ENCODE measurements around the gene E2F2.

The E2F2 gene

GRCh38 chr1:23559136-23559984 is 28.3 kb upstream of the E2F2 start, which contains the start of gene ID3 (continued):
- TF ChIP-seq ZBTB26 (tag by site-specific recombination; optimal IDR thresholded peaks at IDR 0.05) (peak; percentile 89), ZNF660 (tag by site-specific recombination; IDR thresholded peaks at IDR 0.05) (peak; percentile 60; the same call in 1 of the 2 replicates), ZEB2 (tag by site-specific recombination; IDR thresholded peaks at IDR 0.05) (peak; percentile 48), EGR2 (tag by site-specific recombination; IDR thresholded peaks at IDR 0.05; ENCODE audit: low read depth) (peak; percentile 51; the same call in 1 of the 2 replicates), ZIC2 (tag by site-specific recombination; IDR thresholded peaks at IDR 0.05) (peak; percentile 42; the same call in 1 of the 2 replicates), ZNF76 (tag by site-specific recombination; IDR thresholded peaks at IDR 0.05; ENCODE audit: borderline replicate concordance, low read depth) (peak; percentile 40; the same call in 1 of the 2 replicates), KLF9 (tag by site-specific recombination; IDR thresholded peaks at IDR 0.05; ENCODE audit: low read depth) (peak; percentile 86), ZNF341 (tag by site-specific recombination; IDR thresholded peaks at IDR 0.05; ENCODE audit: low read depth) (0 out of 2 replicates have a peak, but pooled peaks have one; percentile 38), ZNF335 (tag by site-specific recombination; conservative IDR thresholded peaks at IDR 0.05) (peak; percentile 92), ZFP69B (tag by site-specific recombination; IDR thresholded peaks at IDR 0.05) (peak; percentile 24; the same call in 1 of the 2 replicates), MEIS1 (CRISPR knock-in tag; IDR thresholded peaks at IDR 0.05; ENCODE audit: borderline replicate concordance) (no peak), KLF10 (tag by site-specific recombination; IDR thresholded peaks at IDR 0.05) (peak; percentile 58), ZNF24 (tag by site-specific recombination; IDR thresholded peaks at IDR 0.05) (peak; percentile 32; the same call in 1 of the 2 replicates), ZBTB11 (tag by site-specific recombination; conservative IDR thresholded peaks at IDR 0.05; ENCODE audit: low read depth) (peak; percentile 22; the same call in 1 of the 2 replicates), ZNF501 (tag by site-specific recombination; IDR thresholded peaks at IDR 0.05) (peak; percentile 30; the same call in 1 of the 2 replicates), INSM2 (tag by site-specific recombination; IDR thresholded peaks at IDR 0.05) (0 out of 2 replicates have a peak, but pooled peaks have one; percentile 14), PBX3 (CRISPR knock-in tag; IDR thresholded peaks at IDR 0.05) (peak; percentile 92), ZSCAN18 (tag by site-specific recombination; IDR thresholded peaks at IDR 0.05) (no peak), ZBTB20 (tag by site-specific recombination; IDR thresholded peaks at IDR 0.05) (peak; percentile 67; the same call in 1 of the 2 replicates), HOXD13 (CRISPR knock-in tag; IDR thresholded peaks at IDR 0.05; ENCODE audit: borderline replicate concordance) (peak; percentile 48; the same call in 1 of the 2 replicates), ZNF585B (tag by site-specific recombination; IDR thresholded peaks at IDR 0.05) (no peak), ZNF292 (tag by site-specific recombination; IDR thresholded peaks at IDR 0.05; ENCODE audit: borderline replicate concordance, low read depth) (no peak), ZBTB8A (tag by site-specific recombination; IDR thresholded peaks at IDR 0.05) (peak; percentile 76), SP2 (tag by site-specific recombination; IDR thresholded peaks at IDR 0.05) (peak; percentile 85), ZBTB44 (tag by site-specific recombination; IDR thresholded peaks at IDR 0.05) (0 out of 2 replicates have a peak, but pooled peaks have one; percentile 27)
- TF ChIP-seq, protein P1, sequence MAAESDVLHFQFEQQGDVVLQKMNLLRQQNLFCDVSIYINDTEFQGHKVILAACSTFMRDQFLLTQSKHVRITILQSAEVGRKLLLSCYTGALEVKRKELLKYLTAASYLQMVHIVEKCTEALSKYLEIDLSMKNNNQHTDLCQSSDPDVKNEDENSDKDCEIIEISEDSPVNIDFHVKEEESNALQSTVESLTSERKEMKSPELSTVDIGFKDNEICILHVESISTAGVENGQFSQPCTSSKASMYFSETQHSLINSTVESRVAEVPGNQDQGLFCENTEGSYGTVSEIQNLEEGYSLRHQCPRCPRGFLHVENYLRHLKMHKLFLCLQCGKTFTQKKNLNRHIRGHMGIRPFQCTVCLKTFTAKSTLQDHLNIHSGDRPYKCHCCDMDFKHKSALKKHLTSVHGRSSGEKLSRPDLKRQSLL (tag by site-specific recombination; IDR thresholded peaks at IDR 0.05), result 0 out of 2 replicates have a peak, but pooled peaks have one; percentile 6
